Kasumi-1 (cell line): ENCODE measurements around the gene RNASE12.
A peak's percentile ranks its signal among the peaks of the same experiment; 100 is the strongest.
"Not testable (repeated sequence)": the region's sequence is repeated elsewhere in the genome, so short reads cannot be mapped to it uniquely, and the experiment has no call there.

Source experiments
- DNase-seq, 2 experiments: peaks; one replicate each; lab custom pipeline; 2025; lab: John Stamatoyannopoulos, UW

The RNASE12 gene

GRCh38 chr14:20614038-20614840, 23.1 kb upstream of the RNASE12 start:
- DNase-seq, result no peak

GRCh38 chr14:20613094-20614037, 22.2 kb upstream of the RNASE12 start:
- DNase-seq, result peak; percentile 96 to 98

GRCh38 chr14:20612403-20612802, 21.2 kb upstream of the RNASE12 start:
- no peak for DNase-seq

- DNase-seq, result no peak
Observed at GRCh38 chr14:20611277-20611676, 20.1 kb upstream of the RNASE12 start.

GRCh38 chr14:20610002-20610765, 19.0 kb upstream of the RNASE12 start:
- DNase-seq, result peak; percentile 67 to 70

- peak; percentile 93 to 94 for DNase-seq
Observed at GRCh38 chr14:20609215-20610001, 18.2 kb upstream of the RNASE12 start.

GRCh38 chr14:20608383-20609110, 17.4 kb upstream of the RNASE12 start:
- DNase-seq, result no peak

- DNase-seq, result no peak
Observed at GRCh38 chr14:20607617-20608016, 16.4 kb upstream of the RNASE12 start.

- no peak for DNase-seq
Observed at GRCh38 chr14:20606902-20607242, 15.7 kb upstream of the RNASE12 start.

GRCh38 chr14:20606190-20606901, 15.2 kb upstream of the RNASE12 start:
- DNase-seq, result peak; percentile 65 to 69

- no peak for DNase-seq
Observed at GRCh38 chr14:20603813-20604690, 12.9 kb upstream of the RNASE12 start.

GRCh38 chr14:20602583-20602982, 11.4 kb upstream of the RNASE12 start:
- DNase-seq, result no peak

- no peak for DNase-seq
Observed at GRCh38 chr14:20601522-20601921, 10.3 kb upstream of the RNASE12 start.

GRCh38 chr14:20597108-20597507, 5.9 kb upstream of the RNASE12 start:
- DNase-seq, result no peak

GRCh38 chr14:20595726-20596125, 4.5 kb upstream of the RNASE12 start:
- not testable (repeated sequence) for DNase-seq

GRCh38 chr14:20592574-20592973, 1.4 kb upstream of the RNASE12 start:
- no peak for DNase-seq

GRCh38 chr14:20587489-20588154, 3.6 kb downstream of the RNASE12 start, which contains the start of gene RNASE11:
TSS of gene RNASE11 (minus strand) at chr14:20588001.
- DNase-seq, result no peak

- no peak for DNase-seq
Observed at GRCh38 chr14:20583908-20584307, 7.3 kb downstream of the RNASE12 start.
